NB4 (cell line): Measurements from ENCODE around the gene PPP1R9A.

Experiments used
- CTCF ChIP-seq: IDR thresholded peaks from one replicate; pipeline ENCODE4 v1.5.1; 2012; ENCODE audit warnings: low read depth, low read length
- POLR2A ChIP-seq: IDR thresholded peaks from 2 replicates; pipeline ENCODE4 v1.6.1; 2011; ENCODE audit warnings: mild to moderate bottlenecking; ENCODE audit not compliant: insufficient read length; ENCODE audit errors: extremely low read depth

GRCh38 chr7:95304990-95305389 is 397.6 kb downstream of the PPP1R9A start:
- no peak for TF ChIP-seq CTCF
- TF ChIP-seq POLR2A: no peak
